OCI-LY3 (cell line): ENCODE measurements around the gene DDN.

ENCODE experiments used
- EZH2phosphoT487 ChIP-seq: fragments of 200-600 bp; shearing (Covaris generic); IDR thresholded peaks from 2 replicates; pipeline ENCODE4 v1.6.1; 2018; ENCODE audit warnings: antibody characterized with exemption, mixed run types, low read depth
- TF ChIP-seq, protein P1 (sequence below): fragments of 200-600, 300-600 bp; sonication (generic); IDR thresholded peaks from 2 replicates; pipeline ENCODE4 v1.5.1; 2014; ENCODE audit warnings: antibody characterized with exemption, low read length, low read depth

DNA sequence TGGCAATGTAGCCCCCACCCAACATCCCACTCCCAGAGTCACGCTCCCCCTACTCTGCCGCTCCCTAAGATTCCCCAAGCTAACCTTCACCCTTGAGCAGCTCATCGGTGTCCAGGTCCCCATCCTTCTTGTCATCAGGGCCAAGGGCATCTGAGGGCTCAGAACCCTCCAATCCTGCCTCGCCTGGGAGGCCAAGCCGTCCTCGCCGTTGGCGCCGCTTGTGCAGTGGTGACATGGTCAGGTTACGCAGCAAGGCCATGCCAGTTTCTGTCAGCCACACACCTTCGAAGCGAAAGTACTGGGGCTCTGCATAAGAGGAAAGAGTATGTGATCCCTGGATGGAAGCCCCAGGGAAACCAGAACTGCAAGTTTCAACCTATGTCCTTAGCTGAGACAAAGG is 45.5 kb upstream of the DDN start:
- TF ChIP-seq, protein P1, sequence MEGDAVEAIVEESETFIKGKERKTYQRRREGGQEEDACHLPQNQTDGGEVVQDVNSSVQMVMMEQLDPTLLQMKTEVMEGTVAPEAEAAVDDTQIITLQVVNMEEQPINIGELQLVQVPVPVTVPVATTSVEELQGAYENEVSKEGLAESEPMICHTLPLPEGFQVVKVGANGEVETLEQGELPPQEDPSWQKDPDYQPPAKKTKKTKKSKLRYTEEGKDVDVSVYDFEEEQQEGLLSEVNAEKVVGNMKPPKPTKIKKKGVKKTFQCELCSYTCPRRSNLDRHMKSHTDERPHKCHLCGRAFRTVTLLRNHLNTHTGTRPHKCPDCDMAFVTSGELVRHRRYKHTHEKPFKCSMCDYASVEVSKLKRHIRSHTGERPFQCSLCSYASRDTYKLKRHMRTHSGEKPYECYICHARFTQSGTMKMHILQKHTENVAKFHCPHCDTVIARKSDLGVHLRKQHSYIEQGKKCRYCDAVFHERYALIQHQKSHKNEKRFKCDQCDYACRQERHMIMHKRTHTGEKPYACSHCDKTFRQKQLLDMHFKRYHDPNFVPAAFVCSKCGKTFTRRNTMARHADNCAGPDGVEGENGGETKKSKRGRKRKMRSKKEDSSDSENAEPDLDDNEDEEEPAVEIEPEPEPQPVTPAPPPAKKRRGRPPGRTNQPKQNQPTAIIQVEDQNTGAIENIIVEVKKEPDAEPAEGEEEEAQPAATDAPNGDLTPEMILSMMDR, result no peak
- no peak for TF ChIP-seq EZH2phosphoT487
